ENCODE results near the gene NIPAL4. TPM values are rescaled to one million over a fixed set of nuclear protein-coding genes. Genes with fewer than 3 reads are reported as not detected.

The NIPAL4 gene
- total RNA-seq, 4 donors from 2014 or later, result 0.14 to 0.43 TPM; not detected in 2

DNA sequence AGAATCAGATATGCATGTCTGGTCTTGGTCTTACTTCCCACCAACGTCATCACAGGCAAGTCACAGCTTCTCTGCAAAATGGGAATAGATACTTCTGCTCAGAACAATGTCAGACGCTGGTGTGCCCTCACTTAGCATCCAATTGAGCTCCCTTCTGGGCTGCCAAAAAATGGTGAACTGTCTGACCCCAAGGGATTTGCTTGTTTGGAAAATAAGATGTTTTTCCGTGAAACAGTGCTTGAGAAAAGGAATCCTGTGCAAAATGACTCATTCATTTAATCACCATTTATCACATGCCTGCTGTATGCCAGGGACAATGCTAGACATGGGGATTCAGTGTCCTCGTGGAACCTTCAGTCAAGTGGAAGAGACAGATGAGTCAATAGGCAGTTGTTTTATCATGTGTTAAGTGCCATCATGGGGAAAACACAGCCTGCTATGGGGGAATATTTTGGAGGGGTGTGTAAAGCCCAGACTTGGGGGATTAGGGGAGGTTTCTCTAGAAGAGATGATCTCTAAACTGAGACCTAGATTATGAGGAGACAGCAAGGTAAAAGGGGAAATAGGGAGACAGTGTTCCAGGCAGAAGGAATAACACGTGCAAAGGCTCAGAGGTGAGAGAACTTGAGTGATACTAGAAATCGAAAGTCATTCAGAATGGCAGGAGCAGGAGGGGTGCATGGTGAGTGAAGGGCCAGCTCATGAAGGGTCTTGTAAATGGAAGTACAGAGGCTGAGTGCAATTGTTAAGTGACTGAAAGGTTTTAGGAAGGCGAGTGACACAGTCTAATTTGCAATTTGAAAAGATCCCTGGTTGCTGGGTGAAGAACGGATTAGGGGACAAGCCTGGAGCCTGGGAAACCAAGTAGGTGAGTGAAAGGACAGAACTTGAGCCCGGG lies 3.9 kb downstream of the NIPAL4 start:
- Histone ChIP-seq H3K4me3 (no peak overlapping the region), H3K4me1 (no peaks in the 10 kb centered on the region), H3K9me3 (no peaks in the 10 kb centered on the region), H3K27me3 (no peaks in the 10 kb centered on the region), H3K36me3 (no peaks in the 10 kb centered on the region), H3K27ac (peak overlapping the region; percentile 3 to 63)
- intact Hi-C loops (cut with DNase I; ENCODE audit: low total_unique reads), result no loop called here
- TF ChIP-seq POLR2A (IDR thresholded peaks at IDR 0.05), result no peak
- TF ChIP-seq, protein P1, sequence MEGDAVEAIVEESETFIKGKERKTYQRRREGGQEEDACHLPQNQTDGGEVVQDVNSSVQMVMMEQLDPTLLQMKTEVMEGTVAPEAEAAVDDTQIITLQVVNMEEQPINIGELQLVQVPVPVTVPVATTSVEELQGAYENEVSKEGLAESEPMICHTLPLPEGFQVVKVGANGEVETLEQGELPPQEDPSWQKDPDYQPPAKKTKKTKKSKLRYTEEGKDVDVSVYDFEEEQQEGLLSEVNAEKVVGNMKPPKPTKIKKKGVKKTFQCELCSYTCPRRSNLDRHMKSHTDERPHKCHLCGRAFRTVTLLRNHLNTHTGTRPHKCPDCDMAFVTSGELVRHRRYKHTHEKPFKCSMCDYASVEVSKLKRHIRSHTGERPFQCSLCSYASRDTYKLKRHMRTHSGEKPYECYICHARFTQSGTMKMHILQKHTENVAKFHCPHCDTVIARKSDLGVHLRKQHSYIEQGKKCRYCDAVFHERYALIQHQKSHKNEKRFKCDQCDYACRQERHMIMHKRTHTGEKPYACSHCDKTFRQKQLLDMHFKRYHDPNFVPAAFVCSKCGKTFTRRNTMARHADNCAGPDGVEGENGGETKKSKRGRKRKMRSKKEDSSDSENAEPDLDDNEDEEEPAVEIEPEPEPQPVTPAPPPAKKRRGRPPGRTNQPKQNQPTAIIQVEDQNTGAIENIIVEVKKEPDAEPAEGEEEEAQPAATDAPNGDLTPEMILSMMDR (IDR thresholded peaks at IDR 0.05), result no peak
- no peak for DNase-seq

- peak; percentile 73 to 88 for DNase-seq
- Histone ChIP-seq H3K27ac (peak overlapping the region; percentile 3 to 63), H3K4me3 (no peak overlapping the region), H3K9me3 (no peaks in the 10 kb centered on the region), H3K27me3 (no peaks in the 10 kb centered on the region), H3K36me3 (no peaks in the 10 kb centered on the region), H3K4me1 (no peaks in the 10 kb centered on the region)
- intact Hi-C loops (cut with DNase I; ENCODE audit: low total_unique reads), result no loop called here
- no peak for TF ChIP-seq POLR2A (IDR thresholded peaks at IDR 0.05)
- TF ChIP-seq, protein P1 (IDR thresholded peaks at IDR 0.05), result no peak
Measured at GRCh38 chr5:157464519-157465171, 4.6 kb downstream of the NIPAL4 start.

- DNase-seq, result no peak
- no peaks in the 10 kb centered on the region for H3K36me3 ChIP-seq
- H3K4me1 ChIP-seq, result no peaks in the 10 kb centered on the region
- H3K27me3 ChIP-seq, result no peaks in the 10 kb centered on the region
- TF ChIP-seq POLR2A (IDR thresholded peaks at IDR 0.05), result no peak
- TF ChIP-seq, protein P1 (IDR thresholded peaks at IDR 0.05), result no peak
- no peak overlapping the region for H3K27ac ChIP-seq
- intact Hi-C loops (cut with DNase I; ENCODE audit: low total_unique reads), result no loop called here
- H3K9me3 ChIP-seq, result no peaks in the 10 kb centered on the region
- H3K4me3 ChIP-seq, result no peak overlapping the region
Measured at GRCh38 chr5:157468293-157468965, 8.4 kb downstream of the NIPAL4 start.

GRCh38 chr5:157469073-157469472 lies 9.1 kb downstream of the NIPAL4 start:
- Histone ChIP-seq H3K9me3 (no peaks in the 10 kb centered on the region), H3K36me3 (no peaks in the 10 kb centered on the region), H3K27ac (no peak overlapping the region), H3K4me1 (no peaks in the 10 kb centered on the region), H3K27me3 (no peaks in the 10 kb centered on the region), H3K4me3 (no peak overlapping the region)
- intact Hi-C loops (cut with DNase I; ENCODE audit: low total_unique reads), result no loop called here
- TF ChIP-seq, protein P1 (IDR thresholded peaks at IDR 0.05), result no peak
- no peak for TF ChIP-seq POLR2A (IDR thresholded peaks at IDR 0.05)
- no peak for DNase-seq
